GM19467 (cell line): Measurements from ENCODE around the gene FRMD4B.

Experiments used
- ATAC-seq: cut with Tn5 transposase; IDR thresholded peaks from one replicate; pipeline ENCODE4 v1.9.1; 2021; ENCODE audit warnings: mild to moderate bottlenecking, moderate library complexity; ENCODE audit not compliant: unreplicated experiment

The FRMD4B gene

GRCh38 chr3:69142090-69142489 is 243.8 kb downstream of the FRMD4B start:
- ATAC-seq, result no peak

GRCh38 chr3:69141313-69141712 is 244.6 kb downstream of the FRMD4B start:
- no peak for ATAC-seq

GRCh38 chr3:69137412-69137811 is 248.5 kb downstream of the FRMD4B start:
- ATAC-seq, result no peak

- no peak for ATAC-seq
Measured at GRCh38 chr3:69137005-69137404, 248.9 kb downstream of the FRMD4B start.

- peak; percentile 91 for ATAC-seq
Measured at GRCh38 chr3:69130689-69131088, 255.2 kb downstream of the FRMD4B start.

- no peak for ATAC-seq
Measured at GRCh38 chr3:69129531-69129930, 256.4 kb downstream of the FRMD4B start.

GRCh38 chr3:69128509-69128908 is 257.4 kb downstream of the FRMD4B start:
- ATAC-seq, result no peak

- ATAC-seq, result no peak
Measured at GRCh38 chr3:69126999-69127398, 258.9 kb downstream of the FRMD4B start.

GRCh38 chr3:69126216-69126615 is 259.7 kb downstream of the FRMD4B start:
- no peak for ATAC-seq

- ATAC-seq, result no peak
Measured at GRCh38 chr3:69122403-69122802, 263.5 kb downstream of the FRMD4B start, which contains the start of gene LMOD3. TSS of gene LMOD3 (minus strand) at chr3:69122595. CDS start at chr3:69122386, 209 bp downstream.

GRCh38 chr3:69121950-69122349 is 263.9 kb downstream of the FRMD4B start:
- ATAC-seq, result no peak

GRCh38 chr3:69121513-69121912 is 264.4 kb downstream of the FRMD4B start:
- ATAC-seq, result no peak

- peak; percentile 86 for ATAC-seq
Measured at GRCh38 chr3:69120879-69121464, 264.9 kb downstream of the FRMD4B start.
